ENCODE measurements around the gene MYH16. TPM values are rescaled to one million over a fixed set of nuclear protein-coding genes. Genes with fewer than 3 reads are reported as not detected.
"Not testable (repeated sequence)": the region's sequence is repeated elsewhere in the genome, so short reads cannot be mapped to it uniquely, and the experiment has no call there.

The MYH16 gene
- total and polyA plus RNA-seq, 9 donors, result not detected

- 50 to 61% (median 55%) methylated on average over 3 of the region's 3 CpGs for WGBS, 3 donors
- DNase-seq, result no peak
- no peak for TF ChIP-seq CTCF (IDR thresholded peaks at IDR 0.05)
- Histone ChIP-seq H3K9me3 (no peaks in the 10 kb centered on the region), H3K4me3 (no peak overlapping the region), H3K4me1 (ENCODE audit: insufficient read depth) (no peaks in the 10 kb centered on the region), H3K27ac (no peak overlapping the region), H3K36me3 (no peaks in the 10 kb centered on the region), H3K27me3 (no peaks in the 10 kb centered on the region)
- intact Hi-C loops (cut with DNase I), result no loop called here
Observed at GRCh38 chr7:99340659-99341058, 68.0 kb downstream of the MYH16 start.

- H3K27ac ChIP-seq, result no peak overlapping the region
- no peak for TF ChIP-seq EP300 (IDR thresholded peaks at IDR 0.05)
- no peak for TF ChIP-seq POLR2A (IDR thresholded peaks at IDR 0.05)
- no peak for TF ChIP-seq CTCF (IDR thresholded peaks at IDR 0.05)
- WGBS, 3 donors, result 96% methylated on average over 13 of the region's 13 CpGs
- no peak overlapping the region for H3K4me3 ChIP-seq
- H3K27me3 ChIP-seq, result no peaks in the 10 kb centered on the region
- no peaks in the 10 kb centered on the region for H3K4me1 ChIP-seq (ENCODE audit: insufficient read depth)
- no peak for DNase-seq
- no peaks in the 10 kb centered on the region for H3K9me3 ChIP-seq
- intact Hi-C loops (cut with DNase I), result no loop called here
- no peaks in the 10 kb centered on the region for H3K36me3 ChIP-seq
Observed at GRCh38 chr7:99344061-99344647, 71.5 kb downstream of the MYH16 start.

- H3K36me3 ChIP-seq; H3K9me3 ChIP-seq; intact Hi-C loops (cut with DNase I); H3K27ac ChIP-seq; DNase-seq; H3K4me3 ChIP-seq; H3K27me3 ChIP-seq; H3K4me1 ChIP-seq (ENCODE audit: insufficient read depth): not testable (repeated sequence)
- WGBS, 3 donors, result 83 to 91% (median 86%) methylated on average over 3 of the region's 3 CpGs
Observed at GRCh38 chr7:99350641-99351040, 78.0 kb downstream of the MYH16 start.

DNA sequence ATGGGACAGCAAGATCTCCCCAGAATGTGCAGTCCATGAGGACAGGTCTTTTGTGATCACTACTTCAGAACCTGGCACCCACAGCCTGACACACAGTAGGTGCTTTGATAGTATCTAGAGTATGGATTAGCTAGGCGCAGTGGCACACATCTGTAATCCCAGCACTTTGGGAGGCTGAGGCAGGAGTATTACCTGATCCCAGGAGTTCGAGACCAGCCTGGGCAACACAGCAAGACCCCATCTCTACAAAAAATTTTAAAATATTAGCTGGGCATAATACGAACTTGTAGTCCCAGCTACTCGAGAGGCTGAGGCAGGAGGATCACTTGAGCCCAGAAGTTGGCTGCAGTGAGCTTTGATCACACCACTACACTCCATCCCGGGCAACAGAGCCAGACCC is 79.6 kb downstream of the MYH16 start:
- Histone ChIP-seq H3K27ac (no peak overlapping the region), H3K4me3 (no peak overlapping the region), H3K36me3 (no peaks in the 10 kb centered on the region), H3K27me3 (no peaks in the 10 kb centered on the region), H3K9me3 (no peaks in the 10 kb centered on the region), H3K4me1 (ENCODE audit: insufficient read depth) (no peaks in the 10 kb centered on the region)
- DNase-seq, result no peak
- intact Hi-C loops (cut with DNase I), result no loop called here
- TF ChIP-seq CTCF (IDR thresholded peaks at IDR 0.05), result no peak
- TF ChIP-seq EP300 (IDR thresholded peaks at IDR 0.05), result no peak
- no peak for TF ChIP-seq POLR2A (IDR thresholded peaks at IDR 0.05)
- WGBS, 3 donors, result 93 to 96% (median 96%) methylated on average over 5 of the region's 5 CpGs

DNA sequence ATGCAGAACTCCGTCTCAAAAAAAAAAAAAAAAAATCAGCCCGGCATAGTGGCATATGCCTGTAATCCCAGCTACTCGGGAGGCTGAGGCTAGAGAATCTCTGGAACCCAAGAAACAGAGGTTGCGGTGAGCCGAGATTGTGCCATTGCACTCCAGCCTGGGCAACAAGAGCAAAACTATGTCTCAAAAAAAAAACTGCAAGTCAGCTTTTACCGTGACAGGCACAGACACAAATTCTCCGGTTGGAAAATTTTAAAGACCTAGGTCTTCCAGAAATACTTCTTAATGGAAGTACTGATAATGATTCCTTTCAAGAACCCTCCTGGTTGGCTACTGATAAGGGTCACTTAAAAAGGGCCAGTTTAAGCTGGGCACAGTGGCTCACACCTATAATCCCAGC is 82.5 kb downstream of the MYH16 start:
- WGBS, 3 donors, result 89 to 91% (median 91%) methylated on average over 7 of the region's 7 CpGs
- H3K27ac ChIP-seq, result no peak overlapping the region
- intact Hi-C loops (cut with DNase I), result no loop called here
- no peak for TF ChIP-seq CTCF (IDR thresholded peaks at IDR 0.05)
- H3K4me3 ChIP-seq, result no peak overlapping the region
- H3K4me1 ChIP-seq (ENCODE audit: insufficient read depth), result no peaks in the 10 kb centered on the region
- H3K9me3 ChIP-seq, result no peaks in the 10 kb centered on the region
- H3K27me3 ChIP-seq, result no peaks in the 10 kb centered on the region
- H3K36me3 ChIP-seq, result no peaks in the 10 kb centered on the region
- DNase-seq, result no peak
